PC-9 (cell line): ENCODE measurements around the gene ZNF638.

Experiments used
- CTCF ChIP-seq: fragments of 200-600 bp; sonication (generic); conservative IDR thresholded peaks from 2 replicates; pipeline ENCODE4 v1.6.1; 2017; ENCODE audit warnings: mixed run types, antibody characterized with exemption, mild to moderate bottlenecking, moderate library complexity
- EZH2 ChIP-seq: fragments of 200-600 bp; sonication (generic); IDR thresholded peaks from 2 replicates; pipeline ENCODE4 v1.8.0; 2017; ENCODE audit warnings: antibody characterized with exemption, low read depth

- TF ChIP-seq CTCF (no peak; the same call in 1 of the 2 replicates), EZH2 (no peak)
Measured at GRCh38 chr2:71282493-71282892, 49.1 kb upstream of the ZNF638 start.
